Measurements from ENCODE around the gene CCDC187.

Gene CCDC187

GRCh38 chr9:136255896-136256890 is 47.7 kb downstream of the CCDC187 start:
- peak; percentile 73 to 89 for DNase-seq (ENCODE audit: low read depth in 1 of 2, low spot score in 1 of 2)
- in situ Hi-C loops (cut with HindIII; ENCODE audit: low pct_unique_long_range_greater_than_20kb, low sequenced_read_pairs): no loop called here
- no peak for TF ChIP-seq JUND (IDR thresholded peaks at IDR 0.05; ENCODE audit: low read depth)

- TF ChIP-seq JUND (IDR thresholded peaks at IDR 0.05; ENCODE audit: low read depth): no peak
- in situ Hi-C loops (cut with HindIII; ENCODE audit: low pct_unique_long_range_greater_than_20kb, low sequenced_read_pairs): no loop called here
- no peak for DNase-seq (ENCODE audit: low read depth in 1 of 2, low spot score in 1 of 2)
Observed at GRCh38 chr9:136255166-136255538, 48.7 kb downstream of the CCDC187 start.

- no peak for TF ChIP-seq JUND (IDR thresholded peaks at IDR 0.05; ENCODE audit: low read depth)
- in situ Hi-C loops (cut with HindIII; ENCODE audit: low pct_unique_long_range_greater_than_20kb, low sequenced_read_pairs): no loop called here
- peak in 1 of 2 experiments; percentile 30 for DNase-seq (ENCODE audit: low read depth in 1 of 2, low spot score in 1 of 2)
Observed at GRCh38 chr9:136254381-136255165, 49.3 kb downstream of the CCDC187 start.

GRCh38 chr9:136253246-136254130 is 50.4 kb downstream of the CCDC187 start:
- in situ Hi-C loops (cut with HindIII; ENCODE audit: low pct_unique_long_range_greater_than_20kb, low sequenced_read_pairs): no loop called here
- TF ChIP-seq JUND (IDR thresholded peaks at IDR 0.05; ENCODE audit: low read depth): no peak
- DNase-seq (ENCODE audit: low read depth in 1 of 2, low spot score in 1 of 2): no peak

- in situ Hi-C loops (cut with HindIII; ENCODE audit: low pct_unique_long_range_greater_than_20kb, low sequenced_read_pairs): no loop called here
- DNase-seq (ENCODE audit: low read depth in 1 of 2, low spot score in 1 of 2): no peak
- TF ChIP-seq JUND (IDR thresholded peaks at IDR 0.05; ENCODE audit: low read depth): no peak
Observed at GRCh38 chr9:136252846-136253245, 51.0 kb downstream of the CCDC187 start.

GRCh38 chr9:136252281-136252680 is 51.6 kb downstream of the CCDC187 start:
- no peak for DNase-seq (ENCODE audit: low read depth in 1 of 2, low spot score in 1 of 2)
- TF ChIP-seq JUND (IDR thresholded peaks at IDR 0.05; ENCODE audit: low read depth): no peak
- in situ Hi-C loops (cut with HindIII; ENCODE audit: low pct_unique_long_range_greater_than_20kb, low sequenced_read_pairs): no loop called here

GRCh38 chr9:136251264-136252115 is 52.4 kb downstream of the CCDC187 start:
- in situ Hi-C loops (cut with HindIII; ENCODE audit: low pct_unique_long_range_greater_than_20kb, low sequenced_read_pairs): no loop called here
- no peak for TF ChIP-seq JUND (IDR thresholded peaks at IDR 0.05; ENCODE audit: low read depth)
- no peak for DNase-seq (ENCODE audit: low read depth in 1 of 2, low spot score in 1 of 2)

- no peak for TF ChIP-seq JUND (IDR thresholded peaks at IDR 0.05; ENCODE audit: low read depth)
- no peak for DNase-seq (ENCODE audit: low read depth in 1 of 2, low spot score in 1 of 2)
- in situ Hi-C loops (cut with HindIII; ENCODE audit: low pct_unique_long_range_greater_than_20kb, low sequenced_read_pairs): no loop called here
Observed at GRCh38 chr9:136250676-136251075, 53.2 kb downstream of the CCDC187 start.

- in situ Hi-C loops (cut with HindIII; ENCODE audit: low pct_unique_long_range_greater_than_20kb, low sequenced_read_pairs): no loop called here
- no peak for DNase-seq (ENCODE audit: low read depth in 1 of 2, low spot score in 1 of 2)
- TF ChIP-seq JUND (IDR thresholded peaks at IDR 0.05; ENCODE audit: low read depth): no peak
Observed at GRCh38 chr9:136249877-136250559, 53.9 kb downstream of the CCDC187 start.

GRCh38 chr9:136248951-136249876 is 54.7 kb downstream of the CCDC187 start:
- no peak for DNase-seq (ENCODE audit: low read depth in 1 of 2, low spot score in 1 of 2)
- in situ Hi-C loops (cut with HindIII; ENCODE audit: low pct_unique_long_range_greater_than_20kb, low sequenced_read_pairs): no loop called here
- TF ChIP-seq JUND (IDR thresholded peaks at IDR 0.05; ENCODE audit: low read depth): no peak

All from T47D (cell line).